IPS-15b (cell line): ENCODE measurements around the gene FAM168B.

Source experiments
- H3K27me3 ChIP-seq: one replicate; pipeline ENCODE4 v1.6.1; 2013; ENCODE audit warnings: low read length; ENCODE audit not compliant: control insufficient read depth, insufficient read depth
- H3K36me3 ChIP-seq: one replicate; pipeline ENCODE4 v1.6.1; 2013; ENCODE audit warnings: low read length; ENCODE audit not compliant: control insufficient read depth, insufficient read depth
- H3K4me1 ChIP-seq: one replicate; pipeline ENCODE4 v1.6.1; 2013; ENCODE audit warnings: mild to moderate bottlenecking, low read length; ENCODE audit not compliant: control insufficient read depth, insufficient read depth
- H3K4me3 ChIP-seq: one replicate; pipeline ENCODE4 v1.5.1; 2013; ENCODE audit warnings: low read depth, low read length
- H3K9ac ChIP-seq: one replicate; pipeline ENCODE4 v1.6.1; 2013; ENCODE audit warnings: low read depth, mild to moderate bottlenecking, low read length
- H3K9me3 ChIP-seq: one replicate; pipeline ENCODE4 v1.6.1; 2013; ENCODE audit warnings: mild to moderate bottlenecking, low read length; ENCODE audit not compliant: control insufficient read depth, insufficient read depth

FAM168B gene

GRCh38 chr2:130998561-130998960, 94.7 kb downstream of the FAM168B start:
- Histone ChIP-seq H3K36me3 (no peaks in the 10 kb centered on the region), H3K9me3 (no peaks in the 10 kb centered on the region), H3K4me1 (no peaks in the 10 kb centered on the region), H3K9ac (no peak overlapping the region), H3K27me3 (no peaks in the 10 kb centered on the region), H3K4me3 (no peak overlapping the region)
